Stimulated activated naive B cell treated with anti-CD40 and anti-IgM and Interleukin-4, amounts not matched to agents 10 μg/mL and 1 μg/mL and 100 μg/mL, for 72 hours (primary cell): Measurements from ENCODE around the gene CPLX1.

Experiments used
- ATAC-seq, 2 donors: fragments of 150-1000 bp; cut with Tn5 transposase; replicated peaks; 2 replicates each; pipeline ENCODE4 v1.10.0; 2021; ENCODE audit warnings: moderate library complexity in 1 of 2
- DNase-seq: peaks from one replicate; pipeline ENCODE4 v3.0.0; 2021
- H3K27ac Mint-ChIP-seq: one replicate; pipeline ENCODE4 v1.8.0; 2022; ENCODE audit warnings: mild to moderate bottlenecking, mixed read lengths
- H3K27me3 Mint-ChIP-seq, 2 donors: one replicate each; pipeline ENCODE4 v1.8.0; 2022; ENCODE audit warnings: mixed read lengths in 2 of 2
- H3K36me3 Mint-ChIP-seq, 2 donors: one replicate each; pipeline ENCODE4 v1.8.0; 2022; ENCODE audit warnings: mixed read lengths in 2 of 2, mild to moderate bottlenecking in 1 of 2
- H3K4me1 Mint-ChIP-seq, 2 donors: one replicate each; pipeline ENCODE4 v1.8.0; 2022; ENCODE audit warnings: mixed read lengths in 2 of 2, mild to moderate bottlenecking in 1 of 2
- H3K4me3 Mint-ChIP-seq, 2 donors: one replicate each; pipeline ENCODE4 v1.8.0; 2022; ENCODE audit warnings: mild to moderate bottlenecking in 2 of 2, mixed read lengths in 2 of 2, moderate library complexity in 1 of 2
- H3K9me3 Mint-ChIP-seq, 2 donors: one replicate each; pipeline ENCODE4 v1.8.0; 2022; ENCODE audit warnings: mixed read lengths in 2 of 2, mild to moderate bottlenecking in 1 of 2

Gene CPLX1

GRCh38 chr4:823761-824460 is 2.0 kb downstream of the CPLX1 start:
- H3K9me3 Mint-ChIP-seq = peaks cover 0 to 2% of the 10 kb centered on the region in 2 donors
- no peak overlapping the region for H3K4me3 Mint-ChIP-seq
- H3K4me1 Mint-ChIP-seq = peaks cover 2 to 8% of the 10 kb centered on the region in 2 donors
- ATAC-seq (no peak), DNase-seq (no peak)
- no peaks in the 10 kb centered on the region for H3K36me3 Mint-ChIP-seq
- peaks cover 66 to 84% of the 10 kb centered on the region in 2 donors for H3K27me3 Mint-ChIP-seq
- no peak overlapping the region for H3K27ac Mint-ChIP-seq

GRCh38 chr4:823176-823760 is 2.7 kb downstream of the CPLX1 start:
- ATAC-seq = no peak

GRCh38 chr4:822361-823175 is 3.4 kb downstream of the CPLX1 start:
- no peak for ATAC-seq
- peaks cover 59 to 82% of the 10 kb centered on the region in 2 donors for H3K27me3 Mint-ChIP-seq
- DNase-seq = no peak

More at GRCh38 chr4:823176-823760, 2.7 kb downstream of the CPLX1 start:
- Mint-ChIP-seq H3K27ac (no peak overlapping the region), H3K36me3 (no peaks in the 10 kb centered on the region), H3K27me3 (peaks cover 62 to 84% of the 10 kb centered on the region in 2 donors), H3K4me1 (peaks cover 2 to 8% of the 10 kb centered on the region in 2 donors), H3K4me3 (no peak overlapping the region), H3K9me3 (peaks cover 0 to 2% of the 10 kb centered on the region in 2 donors)
- no peak for DNase-seq

GRCh38 chr4:821631-822030 is 4.3 kb downstream of the CPLX1 start:
- H3K9me3 Mint-ChIP-seq = peaks cover 0 to 2% of the 10 kb centered on the region in 2 donors
- H3K27me3 Mint-ChIP-seq = peaks cover 60 to 86% of the 10 kb centered on the region in 2 donors
- H3K36me3 Mint-ChIP-seq = no peaks in the 10 kb centered on the region
- DNase-seq = no peak
- H3K27ac Mint-ChIP-seq = no peak overlapping the region
- peaks cover 0 to 8% of the 10 kb centered on the region in 2 donors for H3K4me1 Mint-ChIP-seq
- H3K4me3 Mint-ChIP-seq = no peak overlapping the region
- no peak for ATAC-seq

More at GRCh38 chr4:822361-823175, 3.4 kb downstream of the CPLX1 start:
- no peak overlapping the region for H3K27ac Mint-ChIP-seq
- peaks cover 0 to 8% of the 10 kb centered on the region in 2 donors for H3K4me1 Mint-ChIP-seq
- H3K36me3 Mint-ChIP-seq = no peaks in the 10 kb centered on the region
- H3K4me3 Mint-ChIP-seq = no peak overlapping the region
- peaks cover 0 to 2% of the 10 kb centered on the region in 2 donors for H3K9me3 Mint-ChIP-seq

- no peak overlapping the region for H3K27ac Mint-ChIP-seq
- no peak for DNase-seq
- peaks cover 0 to 2% of the 10 kb centered on the region in 2 donors for H3K9me3 Mint-ChIP-seq
- peaks cover 63 to 87% of the 10 kb centered on the region in 2 donors for H3K27me3 Mint-ChIP-seq
- no peak overlapping the region for H3K4me3 Mint-ChIP-seq
- no peak for ATAC-seq
- H3K4me1 Mint-ChIP-seq = peaks cover 0 to 8% of the 10 kb centered on the region in 2 donors
- H3K36me3 Mint-ChIP-seq = no peaks in the 10 kb centered on the region
Observed at GRCh38 chr4:821181-821591, 4.7 kb downstream of the CPLX1 start.

DNA sequence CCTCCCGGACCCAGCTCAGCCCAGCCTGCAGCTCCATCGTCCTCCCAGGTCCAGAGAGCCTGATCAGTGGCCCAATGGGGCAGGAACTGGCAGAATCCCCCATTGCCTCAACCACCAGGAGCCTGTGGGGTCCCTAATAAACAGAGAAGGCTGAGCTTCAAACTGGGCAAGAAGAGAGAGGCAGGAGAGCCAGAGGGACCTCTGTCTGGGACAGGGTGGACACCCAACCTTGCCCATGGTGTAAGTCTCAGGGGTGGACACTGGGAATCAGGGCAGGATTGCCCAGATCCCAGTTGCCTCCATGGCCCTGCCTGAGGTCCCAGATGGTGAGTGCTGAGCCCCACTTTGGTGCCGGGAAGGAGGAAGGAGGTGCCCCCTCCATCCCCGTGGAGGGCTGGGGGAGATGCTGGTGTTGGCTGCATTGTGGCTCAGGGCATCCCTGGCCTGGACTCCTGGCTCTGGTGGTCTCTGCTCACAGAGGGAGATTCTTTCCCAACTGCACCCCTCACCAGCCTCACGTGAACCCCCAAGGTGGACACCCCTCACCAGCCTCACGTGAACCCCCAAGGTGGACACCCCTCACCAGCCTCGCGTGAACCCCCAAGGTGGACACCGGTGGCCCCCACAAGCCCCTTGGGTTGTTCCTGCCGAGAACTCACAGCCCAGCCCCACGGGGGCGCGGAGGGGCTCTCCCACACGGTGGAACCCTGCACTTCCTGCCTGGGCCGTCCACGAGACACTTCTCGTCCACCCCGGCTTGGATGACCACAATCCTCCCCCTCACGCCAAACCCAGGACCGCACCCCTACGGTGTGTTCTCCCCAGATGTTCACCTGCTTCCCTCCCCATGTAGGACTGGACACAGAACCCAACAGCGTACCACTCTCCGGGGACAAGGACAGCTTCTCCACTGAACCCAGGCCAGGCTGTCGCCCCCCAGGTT is 5.4 kb downstream of the CPLX1 start:
- Mint-ChIP-seq H3K4me3 (no peak overlapping the region), H3K9me3 (peaks cover 0 to 2% of the 10 kb centered on the region in 2 donors), H3K27ac (no peak overlapping the region), H3K4me1 (peaks cover 0 to 8% of the 10 kb centered on the region in 2 donors), H3K36me3 (no peaks in the 10 kb centered on the region), H3K27me3 (peaks cover 67 to 87% of the 10 kb centered on the region in 2 donors)
- DNase-seq (no peak), ATAC-seq (no peak)

DNA sequence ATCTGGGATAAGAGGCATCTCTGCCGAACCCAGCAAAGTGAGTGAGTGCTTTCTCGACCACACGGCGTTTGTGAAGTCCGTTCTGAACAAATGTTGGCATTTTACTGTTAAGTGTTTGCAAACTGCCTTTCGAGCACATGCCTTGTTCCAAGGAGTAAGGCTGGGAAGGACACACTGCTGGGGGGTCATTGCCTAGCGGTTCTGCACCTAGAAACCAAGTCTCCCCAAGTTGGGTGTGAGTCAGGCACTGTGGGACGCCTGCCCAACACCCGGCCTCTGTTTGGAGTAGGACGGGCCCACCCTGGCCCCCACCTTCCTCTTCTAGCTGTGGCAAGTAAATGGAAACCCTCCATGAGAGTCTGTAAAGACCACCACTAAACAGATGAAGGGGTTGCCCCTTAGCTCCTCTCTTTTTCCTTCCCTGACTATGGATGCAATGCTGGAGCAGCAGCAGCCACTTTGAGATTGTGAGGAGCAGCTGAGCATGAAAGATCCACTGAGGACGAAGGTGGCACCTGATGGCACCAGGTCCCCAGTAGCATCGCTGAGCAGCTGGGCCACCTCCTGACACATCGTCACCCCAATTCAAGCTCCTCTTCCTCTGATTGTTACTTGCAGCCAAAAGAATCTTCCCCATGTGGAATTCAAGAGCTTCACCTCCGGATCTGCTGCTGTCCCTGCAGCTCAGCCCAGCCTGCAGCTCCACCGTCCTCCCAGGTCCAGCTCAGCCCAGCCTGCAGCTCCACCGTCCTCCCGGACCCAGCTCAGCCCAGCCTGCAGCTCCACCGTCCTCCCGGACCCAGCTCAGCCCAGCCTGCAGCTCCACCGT is 6.3 kb downstream of the CPLX1 start:
- no peak for DNase-seq
- Mint-ChIP-seq H3K27me3 (peaks cover 65 to 82% of the 10 kb centered on the region in 2 donors), H3K9me3 (peaks cover 0 to 2% of the 10 kb centered on the region in 2 donors), H3K27ac (no peak overlapping the region), H3K4me1 (peaks cover 0 to 2% of the 10 kb centered on the region in 2 donors), H3K4me3 (no peak overlapping the region), H3K36me3 (no peaks in the 10 kb centered on the region)
- no peak for ATAC-seq

GRCh38 chr4:818106-818921 is 7.6 kb downstream of the CPLX1 start:
- DNase-seq = no peak
- Mint-ChIP-seq H3K27ac (no peak overlapping the region), H3K4me1 (peaks cover 0 to 6% of the 10 kb centered on the region in 2 donors), H3K27me3 (peaks cover 66 to 82% of the 10 kb centered on the region in 2 donors), H3K4me3 (no peak overlapping the region), H3K9me3 (peaks cover 0 to 2% of the 10 kb centered on the region in 2 donors), H3K36me3 (no peaks in the 10 kb centered on the region)
- ATAC-seq = no peak

GRCh38 chr4:815464-816146 is 10.3 kb downstream of the CPLX1 start:
- no peak for ATAC-seq

DNA sequence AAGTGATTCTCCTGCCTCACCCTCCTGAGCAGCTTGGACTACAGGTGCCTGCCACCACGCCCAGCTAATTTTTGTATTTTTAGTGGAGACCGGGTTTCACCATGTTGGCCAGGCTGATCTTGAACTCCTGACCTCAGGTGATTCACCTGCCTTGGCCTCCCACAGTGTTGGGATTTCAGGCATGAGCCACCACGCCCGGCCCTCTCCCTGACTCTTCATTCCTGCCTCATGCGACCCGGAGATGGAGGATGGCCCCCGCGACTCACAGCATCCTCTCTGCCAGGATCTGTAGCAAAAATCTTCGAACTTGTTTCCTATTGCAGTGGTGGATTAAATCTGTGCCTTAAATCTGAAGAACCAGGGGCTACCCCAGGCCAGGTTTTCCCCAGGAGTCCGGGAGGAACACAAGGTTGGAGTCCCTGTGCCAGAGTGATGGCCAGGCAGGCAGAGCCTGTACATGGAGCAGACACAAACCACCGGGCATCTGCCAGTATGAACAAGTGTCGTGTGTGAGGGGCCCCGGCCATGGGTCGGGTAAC is 11.5 kb downstream of the CPLX1 start:
- H3K4me1 Mint-ChIP-seq = peaks cover 0 to 6% of the 10 kb centered on the region in 2 donors
- H3K27me3 Mint-ChIP-seq = peaks cover 55 to 70% of the 10 kb centered on the region in 2 donors

More at GRCh38 chr4:815464-816146, 10.3 kb downstream of the CPLX1 start:
- Mint-ChIP-seq H3K27me3 (peaks cover 63 to 82% of the 10 kb centered on the region in 2 donors), H3K9me3 (peaks cover 0 to 2% of the 10 kb centered on the region in 2 donors), H3K4me3 (no peak overlapping the region), H3K4me1 (peaks cover 0 to 6% of the 10 kb centered on the region in 2 donors), H3K36me3 (no peaks in the 10 kb centered on the region), H3K27ac (no peak overlapping the region)
- no peak for DNase-seq

DNA sequence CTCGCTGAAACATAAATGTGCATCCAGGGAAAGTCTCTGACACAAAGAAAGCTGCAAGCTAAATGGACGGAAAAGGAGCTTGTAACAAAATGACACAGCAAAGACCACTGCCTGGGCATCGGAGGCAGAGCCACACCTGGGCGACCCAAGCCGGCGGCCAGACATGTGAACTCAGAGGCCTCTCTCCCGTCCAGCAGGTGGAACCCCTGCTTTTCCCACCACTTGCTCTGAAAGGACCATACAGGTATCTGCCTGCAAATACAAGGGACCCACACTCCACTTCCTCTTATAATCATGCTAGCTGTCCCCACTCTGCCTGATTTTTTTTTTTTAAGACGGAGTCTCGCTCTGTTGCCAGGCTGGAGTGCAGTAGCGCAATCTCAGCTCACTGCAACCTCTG is 12.0 kb downstream of the CPLX1 start:
- ATAC-seq = no peak
- peaks cover 55 to 65% of the 10 kb centered on the region in 2 donors for H3K27me3 Mint-ChIP-seq

More for the DNA sequence above, 11.5 kb downstream of the CPLX1 start:
- Mint-ChIP-seq H3K36me3 (no peaks in the 10 kb centered on the region), H3K9me3 (no peaks in the 10 kb centered on the region), H3K27ac (no peak overlapping the region), H3K4me3 (no peak overlapping the region)
- no peak for ATAC-seq
- DNase-seq = no peak

More for the DNA sequence above, 12.0 kb downstream of the CPLX1 start:
- H3K27ac Mint-ChIP-seq = no peak overlapping the region
- no peak overlapping the region for H3K4me3 Mint-ChIP-seq
- no peak for DNase-seq
- no peaks in the 10 kb centered on the region for H3K36me3 Mint-ChIP-seq
- peaks cover 0 to 6% of the 10 kb centered on the region in 2 donors for H3K4me1 Mint-ChIP-seq
- H3K9me3 Mint-ChIP-seq = no peaks in the 10 kb centered on the region
